Measurements from ENCODE around the gene FAM13A. TPM values are rescaled to one million over a fixed set of nuclear protein-coding genes. Genes with fewer than 3 reads are reported as not detected.
A peak's percentile ranks its signal among the peaks of the same experiment; 100 is the strongest.

FAM13A gene
- total and polyA plus RNA-seq, 2 experiments from 2014 or later: 5.3 to 6.6 TPM

DNA sequence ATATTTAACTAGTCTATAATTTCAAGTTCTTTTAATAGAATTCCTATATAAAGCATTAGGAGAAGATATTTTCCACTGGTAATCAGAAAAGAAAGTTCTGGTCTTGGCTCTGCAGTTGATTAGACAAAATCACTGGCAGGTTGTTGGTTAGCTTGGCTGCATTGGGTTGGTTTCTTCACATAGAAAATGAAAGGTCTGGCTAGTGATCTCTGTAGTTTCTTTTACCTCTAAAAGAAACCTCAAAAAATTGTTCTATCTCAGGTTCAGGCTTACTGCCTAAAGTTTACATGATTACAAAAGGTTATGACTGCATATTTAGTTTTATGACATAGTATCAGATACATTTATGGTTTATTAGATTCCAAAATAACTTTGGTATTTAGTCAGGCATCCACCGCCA is 263.5 kb downstream of the FAM13A start:
- H3K9ac ChIP-seq: no peak overlapping the region

DNA sequence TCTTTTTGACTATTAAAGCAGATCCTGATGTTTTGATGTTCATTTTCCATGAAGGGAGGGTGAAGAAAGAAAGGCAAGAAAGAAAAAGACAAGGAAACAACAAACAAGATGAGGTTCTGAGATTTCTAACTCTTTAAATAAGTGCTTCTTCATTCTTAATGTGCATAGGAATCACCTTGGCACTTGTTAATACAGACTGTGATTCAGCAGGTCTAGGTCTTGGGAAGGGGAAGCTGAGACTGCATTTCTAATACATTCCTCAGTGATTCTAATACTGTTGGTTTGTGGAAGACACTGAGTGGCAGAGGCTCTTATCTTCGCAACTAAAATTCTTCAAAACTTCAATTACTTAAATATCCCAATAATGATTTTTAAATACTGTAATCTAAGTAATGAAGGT is 264.2 kb downstream of the FAM13A start:
- H3K9ac ChIP-seq: peak overlapping the region; percentile 8; the same call in 1 of the 2 replicates
- TF ChIP-seq EZH2 (IDR thresholded peaks at IDR 0.05; ENCODE audit: insufficient read depth, poor library complexity, severe bottlenecking) (no peak), EZH2phosphoT487 (IDR thresholded peaks at IDR 0.05; ENCODE audit: insufficient read depth, low read depth) (no peak)
- H4K20me1 ChIP-seq (ENCODE audit: insufficient read depth): no peaks in the 10 kb centered on the region
- no peak overlapping the region for H3K4me3 ChIP-seq
- peak overlapping the region; percentile 75 for H3K27ac ChIP-seq
- no peak overlapping the region for H2AFZ ChIP-seq
- WGBS, 2 experiments (ENCODE audit: low coverage in 1 of 2, low lambda C conversion rate in 2 of 2, missing lambda C conversion rate in 2 of 2): 91 to 100% methylated on average over 1 of the region's 1 CpG
- no peaks in the 10 kb centered on the region for H3K27me3 ChIP-seq (replicated peaks; ENCODE audit: insufficient read depth)
- no peaks in the 10 kb centered on the region for H3K36me3 ChIP-seq (ENCODE audit: low read depth)
- H3K9me3 ChIP-seq (ENCODE audit: low read depth): no peaks in the 10 kb centered on the region
- H3K9me2 ChIP-seq (ENCODE audit: insufficient read depth): no peaks in the 10 kb centered on the region
- H3K4me1 ChIP-seq (ENCODE audit: insufficient read depth): peaks cover 25% of the 10 kb centered on the region
- peak; percentile 58 for DNase-seq
- H3K4me2 ChIP-seq (ENCODE audit: unreplicated experiment): peak overlapping the region; percentile 19
- H3F3A ChIP-seq (ENCODE audit: insufficient read depth): peaks cover 36% of the 10 kb centered on the region
- in situ Hi-C loops (cut with MboI): no loop called here
- no peaks in the 10 kb centered on the region for H3K79me2 ChIP-seq (ENCODE audit: insufficient read depth)

More for the DNA sequence above, 263.5 kb downstream of the FAM13A start:
- no peak for TF ChIP-seq EZH2 (IDR thresholded peaks at IDR 0.05; ENCODE audit: insufficient read depth, poor library complexity, severe bottlenecking)
- no peak for TF ChIP-seq EZH2phosphoT487 (IDR thresholded peaks at IDR 0.05; ENCODE audit: insufficient read depth, low read depth)
- Histone ChIP-seq H3K36me3 (ENCODE audit: low read depth) (no peaks in the 10 kb centered on the region), H3K27ac (no peak overlapping the region), H3K4me3 (no peak overlapping the region), H3K27me3 (replicated peaks; ENCODE audit: insufficient read depth) (no peaks in the 10 kb centered on the region), H3K9me2 (ENCODE audit: insufficient read depth) (no peaks in the 10 kb centered on the region), H3K9me3 (ENCODE audit: low read depth) (no peaks in the 10 kb centered on the region), H2AFZ (no peak overlapping the region), H3K79me2 (ENCODE audit: insufficient read depth) (no peaks in the 10 kb centered on the region), H3K4me1 (ENCODE audit: insufficient read depth) (peaks cover 25% of the 10 kb centered on the region), H3F3A (ENCODE audit: insufficient read depth) (peaks cover 36% of the 10 kb centered on the region), H3K4me2 (ENCODE audit: unreplicated experiment) (no peak overlapping the region), H4K20me1 (ENCODE audit: insufficient read depth) (no peaks in the 10 kb centered on the region)
- 100% methylated on average over 1 of the region's 1 CpG for WGBS, 2 experiments (ENCODE audit: low coverage in 1 of 2, low lambda C conversion rate in 2 of 2, missing lambda C conversion rate in 2 of 2)
- in situ Hi-C loops (cut with MboI): no loop called here
- DNase-seq: no peak

DNA sequence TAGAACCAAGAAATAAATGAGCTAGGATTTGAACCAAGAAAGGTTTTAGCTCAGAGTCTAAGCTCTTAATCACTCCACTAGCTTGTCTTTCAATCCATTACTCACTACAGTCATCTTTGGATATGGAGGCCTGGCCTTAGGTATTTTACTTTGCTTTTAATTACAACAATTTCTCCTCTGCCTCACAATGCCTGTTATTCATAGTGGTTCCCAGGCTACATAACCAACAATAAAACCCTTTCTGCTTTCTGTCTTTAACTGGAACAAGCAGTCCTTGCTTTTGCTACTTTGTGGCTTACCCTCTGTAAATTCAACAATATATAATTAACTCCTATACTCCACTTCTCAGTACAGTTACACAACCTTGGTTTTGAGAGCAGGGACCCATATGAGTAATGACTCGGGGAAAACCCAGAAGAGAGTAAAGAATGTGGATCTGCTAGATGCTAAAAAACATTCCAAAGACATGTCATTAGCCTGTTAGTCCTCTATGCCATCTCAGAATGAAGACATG is 264.7 kb downstream of the FAM13A start:
- Histone ChIP-seq H3K27ac (peak overlapping the region; percentile 75), H3F3A (ENCODE audit: insufficient read depth) (peaks cover 36% of the 10 kb centered on the region), H3K79me2 (ENCODE audit: insufficient read depth) (no peaks in the 10 kb centered on the region), H4K20me1 (ENCODE audit: insufficient read depth) (no peaks in the 10 kb centered on the region), H3K9ac (peak overlapping the region; percentile 8), H3K4me2 (ENCODE audit: unreplicated experiment) (peak overlapping the region; percentile 19), H3K4me3 (no peak overlapping the region), H2AFZ (no peak overlapping the region), H3K4me1 (ENCODE audit: insufficient read depth) (peaks cover 25% of the 10 kb centered on the region), H3K36me3 (ENCODE audit: low read depth) (0 out of 2 replicates have a peak, but pooled peaks cover under 1% of the 10 kb centered on the region), H3K9me3 (ENCODE audit: low read depth) (no peaks in the 10 kb centered on the region), H3K27me3 (replicated peaks; ENCODE audit: insufficient read depth) (no peaks in the 10 kb centered on the region), H3K9me2 (ENCODE audit: insufficient read depth) (no peaks in the 10 kb centered on the region)
- WGBS, 2 experiments (ENCODE audit: low coverage in 1 of 2, low lambda C conversion rate in 2 of 2, missing lambda C conversion rate in 2 of 2): 0% methylated on average over 1 of the region's 1 CpG
- in situ Hi-C loops (cut with MboI): no loop called here
- no peak for TF ChIP-seq EZH2 (IDR thresholded peaks at IDR 0.05; ENCODE audit: insufficient read depth, poor library complexity, severe bottlenecking)
- TF ChIP-seq EZH2phosphoT487 (IDR thresholded peaks at IDR 0.05; ENCODE audit: insufficient read depth, low read depth): no peak
- peak; percentile 86 for DNase-seq

DNA sequence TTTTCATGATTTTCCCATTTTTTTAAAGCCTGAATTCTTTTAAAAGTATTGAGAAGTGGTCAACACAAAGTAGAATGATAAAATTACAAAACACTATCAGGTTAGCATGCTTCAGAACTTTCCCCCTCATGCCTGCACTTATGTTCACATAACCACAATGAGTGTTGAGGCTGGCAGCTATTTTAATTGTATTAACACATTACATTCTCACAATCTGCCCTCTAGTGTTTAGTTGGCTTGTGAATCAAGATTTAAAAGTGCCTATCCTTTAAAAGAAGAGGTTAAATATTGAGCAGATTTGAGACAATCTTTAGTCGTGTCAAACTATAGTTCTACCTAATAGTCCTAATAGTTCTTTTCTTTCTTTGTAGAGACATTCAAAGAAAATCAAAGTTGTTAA is 265.7 kb downstream of the FAM13A start:
- no peak for TF ChIP-seq EZH2 (IDR thresholded peaks at IDR 0.05; ENCODE audit: insufficient read depth, poor library complexity, severe bottlenecking)
- TF ChIP-seq EZH2phosphoT487 (IDR thresholded peaks at IDR 0.05; ENCODE audit: insufficient read depth, low read depth): no peak
- no peaks in the 10 kb centered on the region for H4K20me1 ChIP-seq (ENCODE audit: insufficient read depth)
- no peaks in the 10 kb centered on the region for H3K9me2 ChIP-seq (ENCODE audit: insufficient read depth)
- H3F3A ChIP-seq (ENCODE audit: insufficient read depth): peaks cover 36% of the 10 kb centered on the region
- H3K9ac ChIP-seq: 0 out of 2 replicates have a peak overlapping the region, but pooled peaks have one; percentile 8
- H3K79me2 ChIP-seq (ENCODE audit: insufficient read depth): no peaks in the 10 kb centered on the region
- peaks cover 25% of the 10 kb centered on the region for H3K4me1 ChIP-seq (ENCODE audit: insufficient read depth)
- in situ Hi-C loops (cut with MboI): no loop called here
- H3K9me3 ChIP-seq (ENCODE audit: low read depth): no peaks in the 10 kb centered on the region
- H3K4me3 ChIP-seq: no peak overlapping the region
- H3K27me3 ChIP-seq (replicated peaks; ENCODE audit: insufficient read depth): no peaks in the 10 kb centered on the region
- WGBS, 2 experiments (ENCODE audit: low coverage in 1 of 2, low lambda C conversion rate in 2 of 2, missing lambda C conversion rate in 2 of 2): 5 to 14% methylated on average over 1 of the region's 1 CpG
- DNase-seq: peak; percentile 63
- H3K27ac ChIP-seq: peak overlapping the region; percentile 75
- 0 out of 2 replicates have a peak, but pooled peaks cover 4% of the 10 kb centered on the region for H3K36me3 ChIP-seq (ENCODE audit: low read depth)
- no peak overlapping the region for H2AFZ ChIP-seq
- H3K4me2 ChIP-seq (ENCODE audit: unreplicated experiment): no peak overlapping the region
